AG04450 (cell line): Measurements from ENCODE around the gene TAGLN3. TPM values are rescaled to one million over a fixed set of nuclear protein-coding genes. Genes with fewer than 3 reads are reported as not detected.

Source experiments
- CTCF ChIA-PET: fragments of 300-600, 350-600 bp; formaldehyde crosslinking; extraction: SDS; loops from one replicate; lab custom pipeline; 2022; ENCODE audit warnings: antibody characterized with exemption, inconsistent platforms; lab: Charles Lee
- POLR2A ChIA-PET: fragments of 350-600 bp; formaldehyde crosslinking; extraction: SDS; loops from one replicate; lab custom pipeline; 2021; ENCODE audit warnings: antibody characterized with exemption, inconsistent platforms; lab: Yijun Ruan, JAX
- DNase-seq: peaks from one replicate; pipeline ENCODE4 v3.0.0-alpha.2; 2011; ENCODE audit warnings: low read depth, low spot score
- H3K27ac ChIP-seq: one replicate; pipeline ENCODE4 v1.5.1; 2012; ENCODE audit warnings: low read depth, low read length, control low read depth
- H3K27me3 ChIP-seq: one replicate; pipeline ENCODE4 v1.6.0; 2012; ENCODE audit warnings: low read length; ENCODE audit not compliant: control insufficient read depth, insufficient read depth
- H3K4me3 ChIP-seq: 2 replicates; pipeline ENCODE4 v1.5.1; 2011; ENCODE audit warnings: mild to moderate bottlenecking, low read depth, low read length, control low read depth
- H3K9me3 ChIP-seq: 2 replicates; pipeline ENCODE4 v1.5.1; 2012; ENCODE audit warnings: low read length; ENCODE audit not compliant: control insufficient read depth, insufficient read depth
- polyA plus RNA-seq: library from polyadenylated mRNA; depleted of rRNA; stranded (reverse); fragments of >200 nt; gene quantifications from 2 replicates; pipeline ENCODE4 v1.2.3, GENCODE V29; 2011
- TF ChIP-seq, protein P1 (sequence below): IDR thresholded peaks from 2 replicates; pipeline ENCODE4 v1.5.1; 2011; ENCODE audit warnings: low read depth, low read length, control low read depth, inconsistent platforms

Gene TAGLN3
- polyA plus RNA-seq, 1 experiment = 2.5 TPM

GRCh38 chr3:111967068-111967467 is 31.7 kb upstream of the TAGLN3 start:
- POLR2A ChIA-PET = interaction anchor here (0.6 to 1.1 kb wide), 2 partner anchors 12 to 251 kb away, joined by 3 to 4 read pairs; partner anchors contain the start of gene ABHD10
- Histone ChIP-seq H3K27ac (no peak overlapping the region), H3K27me3 (no peaks in the 10 kb centered on the region), H3K4me3 (no peak overlapping the region), H3K9me3 (no peaks in the 10 kb centered on the region)
- CTCF ChIA-PET = interaction anchor here (0.7 to 12.9 kb wide), 30 partner anchors 9 to 724 kb away, joined by 3 to 276 read pairs (median 8); partner anchors contain the start of genes ABHD10 and PHLDB2
- TF ChIP-seq, protein P1, sequence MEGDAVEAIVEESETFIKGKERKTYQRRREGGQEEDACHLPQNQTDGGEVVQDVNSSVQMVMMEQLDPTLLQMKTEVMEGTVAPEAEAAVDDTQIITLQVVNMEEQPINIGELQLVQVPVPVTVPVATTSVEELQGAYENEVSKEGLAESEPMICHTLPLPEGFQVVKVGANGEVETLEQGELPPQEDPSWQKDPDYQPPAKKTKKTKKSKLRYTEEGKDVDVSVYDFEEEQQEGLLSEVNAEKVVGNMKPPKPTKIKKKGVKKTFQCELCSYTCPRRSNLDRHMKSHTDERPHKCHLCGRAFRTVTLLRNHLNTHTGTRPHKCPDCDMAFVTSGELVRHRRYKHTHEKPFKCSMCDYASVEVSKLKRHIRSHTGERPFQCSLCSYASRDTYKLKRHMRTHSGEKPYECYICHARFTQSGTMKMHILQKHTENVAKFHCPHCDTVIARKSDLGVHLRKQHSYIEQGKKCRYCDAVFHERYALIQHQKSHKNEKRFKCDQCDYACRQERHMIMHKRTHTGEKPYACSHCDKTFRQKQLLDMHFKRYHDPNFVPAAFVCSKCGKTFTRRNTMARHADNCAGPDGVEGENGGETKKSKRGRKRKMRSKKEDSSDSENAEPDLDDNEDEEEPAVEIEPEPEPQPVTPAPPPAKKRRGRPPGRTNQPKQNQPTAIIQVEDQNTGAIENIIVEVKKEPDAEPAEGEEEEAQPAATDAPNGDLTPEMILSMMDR = no peak
- DNase-seq = no peak

DNA sequence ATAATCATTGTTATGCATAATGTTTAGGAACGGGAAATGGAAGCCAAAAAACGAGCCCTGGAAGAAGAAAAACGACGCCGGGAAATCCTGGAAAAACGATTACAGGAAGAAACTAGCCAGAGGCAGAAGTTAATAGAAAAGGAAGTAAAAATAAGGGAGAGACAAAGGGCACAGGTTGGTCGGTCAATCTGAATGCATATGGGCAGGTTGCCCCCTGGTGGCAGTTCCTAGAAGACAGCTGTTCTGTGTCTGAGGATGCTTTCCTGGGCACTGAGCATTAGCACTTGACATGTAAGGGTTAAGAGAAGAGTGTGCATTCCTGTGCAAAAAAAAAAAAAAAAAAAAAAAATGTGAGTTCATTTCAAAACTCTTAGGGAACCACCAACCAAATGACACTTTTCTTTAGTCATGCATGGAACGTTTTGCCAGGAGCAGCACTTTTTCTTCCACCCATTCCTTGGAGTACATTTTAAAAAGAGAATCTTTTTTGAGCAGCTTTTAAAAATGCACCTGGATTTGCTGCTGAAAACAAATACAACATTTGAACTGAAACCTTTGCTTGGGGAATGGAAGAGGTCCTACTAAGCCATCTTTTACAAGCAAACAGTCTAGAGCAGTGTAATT is 31.0 kb upstream of the TAGLN3 start:
- TF ChIP-seq, protein P1 = peak; percentile 92
- ChIA-PET POLR2A (interaction anchor here (1.1 kb wide), 1 partner anchor 11 kb away, joined by 4 read pairs; the partner anchor contains the start of gene ABHD10), CTCF (interaction anchor here (0.6 to 12.9 kb wide), 43 partner anchors 10 to 724 kb away, joined by 3 to 276 read pairs (median 7); partner anchors contain the start of genes ABHD10, PHLDB2 and ZBED2)
- H3K27me3 ChIP-seq = no peaks in the 10 kb centered on the region
- no peaks in the 10 kb centered on the region for H3K9me3 ChIP-seq
- peak; percentile 59 for DNase-seq
- H3K27ac ChIP-seq = no peak overlapping the region
- no peak overlapping the region for H3K4me3 ChIP-seq

DNA sequence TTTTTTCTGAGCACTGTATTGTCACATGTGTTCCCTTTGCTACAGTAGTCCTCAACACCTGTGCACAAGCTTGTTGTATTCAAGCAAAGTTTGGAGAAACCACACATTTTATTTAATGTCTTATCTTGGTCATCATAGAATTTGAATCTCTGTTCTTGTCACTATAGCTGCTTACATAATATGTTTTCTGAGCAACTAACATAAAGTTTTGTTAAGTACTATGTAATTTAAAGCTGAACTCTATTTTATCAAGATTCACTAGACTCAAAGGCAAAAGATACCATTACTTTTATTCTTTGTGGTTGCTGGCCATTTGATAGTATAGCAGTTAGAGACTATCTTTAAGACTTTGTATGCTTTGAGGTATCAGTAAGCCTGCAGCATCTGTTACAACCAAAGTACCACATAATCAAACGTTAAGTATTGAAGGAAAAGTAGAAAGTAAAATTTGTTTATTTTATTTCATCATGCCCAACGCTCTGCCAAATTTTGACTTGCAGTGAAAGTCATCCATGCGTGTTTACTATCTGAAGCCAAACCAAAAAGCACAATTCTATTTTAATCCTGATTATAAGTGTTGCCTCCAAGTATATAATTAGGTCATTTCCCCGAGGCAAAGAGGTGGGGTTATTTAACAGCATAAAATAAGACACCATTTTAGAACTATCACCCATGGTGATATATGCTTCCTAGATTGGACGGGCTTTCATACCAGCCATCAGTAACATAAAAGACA is 30.2 kb upstream of the TAGLN3 start:
- Histone ChIP-seq H3K27ac (no peak overlapping the region), H3K9me3 (no peaks in the 10 kb centered on the region), H3K27me3 (no peaks in the 10 kb centered on the region), H3K4me3 (no peak overlapping the region)
- CTCF ChIA-PET = interaction anchor here (0.7 to 12.9 kb wide), 36 partner anchors 10 to 474 kb away, joined by 3 to 276 read pairs (median 8); partner anchors contain the start of genes ABHD10, PHLDB2 and ZBED2
- no peak for DNase-seq
- POLR2A ChIA-PET = interaction anchor here (1.1 kb wide), 1 partner anchor 10 kb away, joined by 4 read pairs; the partner anchor contains the start of gene ABHD10
- TF ChIP-seq, protein P1 = no peak

GRCh38 chr3:111970376-111970775 is 28.3 kb upstream of the TAGLN3 start:
- POLR2A ChIA-PET = no interaction called here
- Histone ChIP-seq H3K4me3 (no peak overlapping the region), H3K27me3 (no peaks in the 10 kb centered on the region), H3K27ac (no peak overlapping the region), H3K9me3 (no peaks in the 10 kb centered on the region)
- TF ChIP-seq, protein P1 = no peak
- CTCF ChIA-PET = interaction anchor here (0.6 to 12.9 kb wide), 5 partner anchors 19 to 252 kb away, joined by 3 to 276 read pairs (median 7); no protein-coding TSS in a partner anchor
- no peak for DNase-seq
